Stimulated activated CD4-positive, alpha-beta T cell treated with anti-CD3 and anti-CD28 coated beads, Interleukin-12 subunit alpha, Interleukin-12 subunit beta, amount 100 ng/mL, for 4 hours (primary cell): ENCODE data around the gene ABCC4.

Experiments
- DNase-seq: peaks from one replicate; pipeline ENCODE4 v3.0.0-alpha.2; 2020

The ABCC4 gene

GRCh38 chr13:95106562-95106961 is 194.7 kb downstream of the ABCC4 start:
- DNase-seq: no peak

GRCh38 chr13:95100525-95101433 is 200.5 kb downstream of the ABCC4 start:
- DNase-seq: no peak

- DNase-seq: no peak
Measured at GRCh38 chr13:95099541-95099940, 201.7 kb downstream of the ABCC4 start.

- no peak for DNase-seq
Measured at GRCh38 chr13:95098916-95099315, 202.3 kb downstream of the ABCC4 start.

DNA sequence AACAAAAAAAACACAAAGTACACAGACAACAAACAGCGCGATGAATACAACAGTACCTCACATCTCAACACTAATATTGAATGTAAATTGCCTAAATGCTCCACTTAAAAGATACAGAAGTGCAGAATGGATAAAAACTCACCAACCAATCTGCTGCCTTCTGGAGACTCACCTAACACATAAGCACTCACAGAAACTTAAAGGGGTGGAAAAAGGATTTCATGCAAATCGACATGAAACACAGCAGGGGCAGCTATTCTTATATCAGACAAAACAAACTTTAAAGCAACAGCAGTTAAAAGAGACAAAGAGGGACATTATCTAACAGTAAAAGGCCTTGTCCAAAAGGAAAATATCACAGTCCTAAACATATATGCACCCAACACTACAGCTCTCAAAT is 209.5 kb downstream of the ABCC4 start:
- DNase-seq: no peak

DNA sequence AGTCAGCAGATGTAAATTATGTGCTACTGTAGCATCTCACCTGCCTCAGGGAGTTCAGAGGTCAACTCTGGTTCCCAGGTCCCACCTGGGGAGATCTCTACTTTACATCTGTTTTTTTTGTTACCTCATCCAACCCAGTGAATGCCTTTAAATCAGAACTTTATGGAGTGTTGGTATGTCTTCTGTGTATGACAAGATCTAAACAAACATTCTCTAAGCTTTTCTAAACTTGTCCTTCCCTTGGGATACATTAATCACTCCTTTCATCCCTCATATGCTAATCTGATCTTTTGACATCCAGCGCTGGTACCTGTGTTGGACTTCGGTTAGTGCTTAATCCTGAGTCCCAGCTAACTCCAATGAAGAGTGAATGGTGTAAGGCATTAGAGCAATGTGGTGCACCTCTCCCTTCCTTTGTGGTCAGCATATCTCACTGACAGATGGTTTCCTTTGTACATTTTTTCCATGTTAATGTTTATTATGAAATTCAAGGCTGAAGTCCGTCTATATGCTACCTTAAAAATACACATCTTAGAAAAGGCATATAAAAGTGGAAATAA is 213.4 kb downstream of the ABCC4 start:
- DNase-seq: no peak

- DNase-seq: no peak
Measured at GRCh38 chr13:95086761-95087160, 214.5 kb downstream of the ABCC4 start.

DNA sequence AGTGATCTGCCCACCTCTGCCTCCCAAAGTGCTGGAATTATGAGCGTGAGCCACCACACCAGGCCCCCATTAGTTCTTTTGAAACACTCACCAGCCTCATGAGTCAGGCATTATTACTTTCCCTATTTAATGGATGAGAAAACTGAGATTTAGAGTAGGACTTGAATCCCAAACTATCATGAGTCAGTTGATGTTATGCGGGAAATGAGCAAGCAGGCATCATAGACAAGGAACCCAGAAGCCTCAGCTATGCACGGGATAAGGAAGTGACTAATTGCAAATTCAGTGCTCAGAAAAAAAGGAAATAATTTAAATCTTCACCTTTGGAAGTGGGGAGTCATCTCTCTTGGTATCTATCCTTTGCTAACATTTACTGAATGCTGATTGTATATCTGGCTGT is 217.5 kb downstream of the ABCC4 start:
- DNase-seq: no peak

DNA sequence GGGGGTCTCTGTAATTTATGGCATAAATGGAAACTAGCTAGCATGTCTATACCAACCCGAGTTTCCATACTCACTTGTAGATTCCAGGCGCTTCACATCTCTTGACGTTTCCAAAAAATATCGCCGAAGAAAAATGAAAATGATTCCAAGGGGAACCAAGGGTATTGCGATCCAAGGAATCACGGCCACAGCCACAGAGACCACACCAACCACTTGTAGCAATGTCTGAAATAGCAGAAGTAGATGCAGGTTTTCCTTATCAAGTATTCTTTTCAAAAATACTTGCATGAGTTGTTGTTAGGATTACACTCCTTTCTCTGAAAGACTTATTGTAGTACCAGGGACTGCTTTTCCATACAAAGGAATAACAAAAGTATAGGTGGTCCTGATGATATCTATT is 218.2 kb downstream of the ABCC4 start:
- DNase-seq: no peak

- DNase-seq: no peak
Measured at GRCh38 chr13:95075506-95075905, 225.7 kb downstream of the ABCC4 start.

- no peak for DNase-seq
Measured at GRCh38 chr13:95074820-95075219, 226.4 kb downstream of the ABCC4 start.

DNA sequence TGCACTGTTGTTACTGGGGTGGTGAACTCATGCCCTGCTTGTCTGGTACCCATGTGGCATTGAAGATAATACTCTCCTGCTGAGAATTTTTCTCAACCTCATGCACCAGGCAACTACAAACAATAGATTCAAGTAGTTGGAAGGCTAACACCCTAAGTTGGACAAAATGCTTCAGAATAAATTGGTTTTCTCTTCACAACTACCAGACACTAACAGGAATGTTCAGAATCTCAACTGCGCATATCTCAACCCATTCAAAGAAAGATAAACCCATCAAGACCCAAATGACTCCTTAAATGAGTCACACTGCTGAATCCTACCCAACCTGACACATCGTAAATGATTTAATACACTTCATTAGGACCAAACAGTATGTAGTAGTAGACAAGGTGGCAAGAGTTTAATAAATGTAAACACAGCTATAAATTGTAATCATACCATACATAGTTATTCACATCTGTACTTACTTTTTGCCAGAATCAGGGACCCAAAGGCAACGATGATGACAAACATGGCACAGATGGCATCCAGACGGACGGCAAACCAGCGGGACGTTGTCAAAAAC is 227.4 kb downstream of the ABCC4 start:
- no peak for DNase-seq

- DNase-seq: no peak
Measured at GRCh38 chr13:95067303-95067702, 233.9 kb downstream of the ABCC4 start.

DNA sequence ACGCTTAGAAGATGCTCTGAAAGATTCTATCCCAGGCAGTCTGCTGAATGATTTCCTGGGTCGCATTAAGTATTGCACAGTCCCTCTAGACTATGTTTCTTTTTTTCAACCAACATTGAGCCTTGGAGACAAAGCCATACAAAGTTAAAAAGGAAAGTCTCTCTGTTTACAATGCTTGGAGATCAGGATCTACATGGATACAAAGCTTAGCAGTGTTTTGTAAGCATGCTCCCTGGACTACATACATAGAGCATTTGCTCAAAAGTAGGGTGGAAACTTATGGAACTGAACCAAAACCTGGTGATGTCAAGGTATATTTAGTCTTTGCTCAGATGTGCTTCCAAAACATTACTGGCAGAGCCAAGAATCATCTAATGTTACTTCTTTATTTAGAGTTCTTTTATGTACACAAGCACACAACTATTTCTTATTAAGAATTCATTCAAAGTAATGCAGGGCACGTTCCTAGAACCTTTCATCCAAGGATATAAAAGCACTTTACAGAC is 241.2 kb downstream of the ABCC4 start:
- DNase-seq: no peak

- DNase-seq: no peak
Measured at GRCh38 chr13:95059306-95059705, 241.9 kb downstream of the ABCC4 start.

GRCh38 chr13:95058680-95059079 is 242.6 kb downstream of the ABCC4 start:
- DNase-seq: no peak

DNA sequence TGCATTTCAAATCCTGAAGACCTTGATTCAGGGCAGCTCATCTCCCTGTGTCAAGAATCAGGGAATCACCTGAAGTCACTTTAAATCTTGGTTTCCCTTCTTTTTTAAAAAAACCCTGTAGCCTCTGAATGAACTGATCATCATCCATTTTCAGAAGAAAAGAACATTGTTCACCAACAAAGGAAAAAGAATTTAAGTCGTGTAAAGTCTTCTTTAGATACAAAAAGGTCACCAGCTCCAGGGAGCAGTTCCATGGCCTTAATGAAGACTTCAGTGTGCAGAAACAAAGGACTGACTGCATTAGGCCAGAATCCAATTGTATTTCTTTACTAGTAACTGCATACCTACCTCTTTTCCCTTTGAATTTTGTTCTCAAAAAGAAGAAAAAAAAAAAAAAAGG is 245.0 kb downstream of the ABCC4 start:
- no peak for DNase-seq

DNA sequence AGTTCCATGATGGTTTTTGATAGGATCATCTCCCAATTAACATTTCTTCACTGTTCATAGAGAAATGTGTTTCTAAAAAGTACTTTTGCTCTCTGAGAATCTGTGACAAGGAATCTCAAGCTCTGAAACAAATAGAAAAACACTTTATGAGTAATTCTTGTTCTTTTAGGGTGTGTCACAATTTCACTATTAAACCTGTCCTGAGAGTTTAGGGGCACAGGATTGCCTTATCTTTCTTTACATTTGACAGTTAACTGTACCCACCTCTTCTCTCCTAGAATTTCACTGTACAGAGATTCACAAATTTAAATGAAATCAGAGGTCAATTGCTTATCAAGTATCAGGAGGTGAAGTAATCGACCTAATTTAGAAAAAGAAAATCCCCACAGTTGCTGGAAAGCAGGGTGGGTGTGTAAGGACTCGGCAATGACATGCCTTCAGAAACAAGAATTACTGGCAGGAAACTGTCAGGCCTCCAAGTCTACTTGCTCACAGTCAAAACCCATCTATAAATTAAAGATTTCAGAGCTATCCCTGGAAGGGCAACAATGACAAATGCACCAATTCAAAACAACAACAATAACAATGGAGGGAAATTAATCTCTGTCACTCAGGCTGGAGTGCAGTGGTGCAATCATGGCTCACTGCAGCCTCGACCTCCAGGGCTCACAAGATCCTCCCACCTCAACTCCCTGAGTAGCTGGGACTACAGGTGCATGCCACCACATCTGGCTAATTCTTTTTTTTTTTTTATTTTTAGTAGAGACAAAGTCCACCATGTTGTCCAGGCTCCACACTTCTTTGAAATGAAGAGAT is 250.2 kb downstream of the ABCC4 start:
- DNase-seq: no peak

GRCh38 chr13:95049772-95050171 is 251.5 kb downstream of the ABCC4 start:
- DNase-seq: no peak

GRCh38 chr13:95044452-95045205 is 256.6 kb downstream of the ABCC4 start:
- no peak for DNase-seq

GRCh38 chr13:95039415-95039814 is 261.8 kb downstream of the ABCC4 start:
- DNase-seq: no peak

GRCh38 chr13:95038949-95039348 is 262.3 kb downstream of the ABCC4 start:
- no peak for DNase-seq
